DMS153 (cell line): ENCODE measurements around the gene ERFL.

ENCODE experiments used
- DNase-seq: peaks from one replicate; lab custom pipeline; 2025; lab: John Stamatoyannopoulos, UW

The ERFL gene

GRCh38 chr19:41928221-41928683 lies at the start of gene ERFL:
Gene ERFL, minus strand, starts transcription at chr19:41928449. Its CDS starts 15,530 bp downstream, at chr19:41912919.
- DNase-seq, result no peak

GRCh38 chr19:41977916-41978315 lies 49.7 kb upstream of the ERFL start:
- DNase-seq, result no peak

GRCh38 chr19:41974652-41975051 lies 46.4 kb upstream of the ERFL start:
- no peak for DNase-seq

- DNase-seq, result no peak
These were observed 43.1 kb upstream of the ERFL start for GRCh38 chr19:41971363-41971762.

- no peak for DNase-seq
These were observed 41.7 kb upstream of the ERFL start for GRCh38 chr19:41969772-41970458.

GRCh38 chr19:41968751-41969595 lies 40.7 kb upstream of the ERFL start:
- DNase-seq, result no peak

- DNase-seq, result no peak
These were observed 39.0 kb upstream of the ERFL start for GRCh38 chr19:41967054-41967783.

GRCh38 chr19:41965106-41965505 lies 36.9 kb upstream of the ERFL start:
- no peak for DNase-seq

- no peak for DNase-seq
These were observed 32.7 kb upstream of the ERFL start for GRCh38 chr19:41960973-41961372.

GRCh38 chr19:41959056-41960053 lies 31.1 kb upstream of the ERFL start, which contains the start of gene RABAC1:
Gene RABAC1, minus strand, starts transcription at chr19:41959321. Its CDS starts 29 bp downstream, at chr19:41959292.
- DNase-seq, result peak; percentile 92

- peak; percentile 58 for DNase-seq
These were observed 30.3 kb upstream of the ERFL start for GRCh38 chr19:41958367-41959055.

GRCh38 chr19:41957838-41958366 lies 29.7 kb upstream of the ERFL start:
- DNase-seq, result peak; percentile 75

GRCh38 chr19:41957161-41957837 lies 29.1 kb upstream of the ERFL start:
- no peak for DNase-seq

- DNase-seq, result no peak
These were observed 28.4 kb upstream of the ERFL start for GRCh38 chr19:41956621-41957020.

GRCh38 chr19:41955521-41955920 lies 27.3 kb upstream of the ERFL start:
- no peak for DNase-seq

GRCh38 chr19:41951686-41952172 lies 23.5 kb upstream of the ERFL start:
- peak; percentile 50 for DNase-seq

GRCh38 chr19:41947091-41947490 lies 18.8 kb upstream of the ERFL start:
- no peak for DNase-seq

GRCh38 chr19:41945135-41945766 lies 17.0 kb upstream of the ERFL start:
- no peak for DNase-seq

- DNase-seq, result no peak
These were observed 16.1 kb upstream of the ERFL start for GRCh38 chr19:41944336-41944735.
